Astrocyte (in vitro differentiated cells and primary cell): ENCODE measurements around the gene CCSER2. TPM values are rescaled to one million over a fixed set of nuclear protein-coding genes. Genes with fewer than 3 reads are reported as not detected.

Experiments used
- DNase-seq: peaks from one replicate; pipeline ENCODE4 v3.0.0-alpha.2; 2010; ENCODE audit warnings: low read depth
- FAIRE-seq: peaks from 2 replicates; lab custom pipeline; 2011; peaks lifted over from hg19 to GRCh38; lab: Jason Lieb, UNC
- H2AFZ ChIP-seq: 2 replicates; pipeline ENCODE4 v1.6.0; 2012; ENCODE audit warnings: low read depth, low read length, inconsistent platforms
- H3K27ac ChIP-seq: 2 replicates; pipeline ENCODE4 v1.5.1; 2011; ENCODE audit warnings: low read depth, low read length, inconsistent platforms
- H3K27me3 ChIP-seq: 2 replicates; pipeline ENCODE4 v1.6.0; 2011; ENCODE audit warnings: low read length, inconsistent platforms; ENCODE audit not compliant: insufficient read depth
- H3K36me3 ChIP-seq: 2 replicates; pipeline ENCODE4 v1.5.1; 2011; ENCODE audit warnings: low read length, inconsistent platforms; ENCODE audit not compliant: insufficient read depth
- H3K4me1 ChIP-seq: 2 replicates; pipeline ENCODE4 v1.5.1; 2011; ENCODE audit warnings: low read length, inconsistent platforms; ENCODE audit not compliant: insufficient read depth
- H3K4me2 ChIP-seq: 2 replicates; pipeline ENCODE4 v1.6.0; 2012; ENCODE audit warnings: low read length, inconsistent platforms
- H3K4me3 ChIP-seq: 2 replicates; pipeline ENCODE4 v1.5.1; 2011; ENCODE audit warnings: low read depth, mild to moderate bottlenecking, low read length, inconsistent platforms; ENCODE audit not compliant: insufficient read depth
- H3K79me2 ChIP-seq: 2 replicates; pipeline ENCODE4 v1.6.0; 2012; ENCODE audit warnings: mild to moderate bottlenecking, low read length, inconsistent platforms; ENCODE audit not compliant: insufficient read depth
- H3K9ac ChIP-seq: 2 replicates; pipeline ENCODE4 v1.6.0; 2012; ENCODE audit warnings: mild to moderate bottlenecking, low read length, inconsistent platforms
- H3K9me3 ChIP-seq: 2 replicates; pipeline ENCODE4 v1.5.1; 2012; ENCODE audit warnings: low read depth, mild to moderate bottlenecking, low read length, inconsistent platforms; ENCODE audit not compliant: insufficient read depth
- H4K20me1 ChIP-seq: 2 replicates; pipeline ENCODE4 v1.6.0; 2012; ENCODE audit warnings: low read length, inconsistent platforms; ENCODE audit not compliant: insufficient read depth
- H3K27ac Mint-ChIP-seq: one replicate; pipeline ENCODE4 v1.8.0; 2021; ENCODE audit warnings: mild to moderate bottlenecking, mixed read lengths; ENCODE audit not compliant: unreplicated experiment
- H3K27me3 Mint-ChIP-seq: one replicate; pipeline ENCODE4 v1.8.0; 2021; ENCODE audit warnings: low read depth, mixed read lengths; ENCODE audit not compliant: unreplicated experiment
- H3K36me3 Mint-ChIP-seq: one replicate; pipeline ENCODE4 v1.8.0; 2021; ENCODE audit warnings: low read depth, mixed read lengths; ENCODE audit not compliant: unreplicated experiment
- H3K4me1 Mint-ChIP-seq: one replicate; pipeline ENCODE4 v1.8.0; 2021; ENCODE audit warnings: low read depth, mixed read lengths; ENCODE audit not compliant: unreplicated experiment
- H3K4me3 Mint-ChIP-seq: one replicate; pipeline ENCODE4 v1.8.0; 2021; ENCODE audit warnings: mild to moderate bottlenecking, moderate library complexity, mixed read lengths; ENCODE audit not compliant: unreplicated experiment
- H3K9me3 Mint-ChIP-seq: one replicate; pipeline ENCODE4 v1.8.0; 2021; ENCODE audit warnings: mild to moderate bottlenecking, mixed read lengths; ENCODE audit not compliant: unreplicated experiment
- CTCF ChIP-seq: IDR thresholded peaks from 2 replicates; pipeline ENCODE4 v1.5.1; 2011; ENCODE audit warnings: low read depth, mild to moderate bottlenecking, inconsistent platforms, low read length, moderate library complexity; ENCODE audit not compliant: insufficient read depth
- EZH2 ChIP-seq: IDR thresholded peaks from 2 replicates; pipeline ENCODE4 v1.6.1; 2012; ENCODE audit warnings: mild to moderate bottlenecking, low read length, inconsistent platforms; ENCODE audit not compliant: insufficient read depth
- total RNA-seq: library from RNA; stranded (reverse); gene quantifications from 2 replicates; pipeline ENCODE4 v1.2.1, GENCODE V29; 2021

The CCSER2 gene
- total RNA-seq, 1 donor from 2014 or later, result 100 TPM

DNA sequence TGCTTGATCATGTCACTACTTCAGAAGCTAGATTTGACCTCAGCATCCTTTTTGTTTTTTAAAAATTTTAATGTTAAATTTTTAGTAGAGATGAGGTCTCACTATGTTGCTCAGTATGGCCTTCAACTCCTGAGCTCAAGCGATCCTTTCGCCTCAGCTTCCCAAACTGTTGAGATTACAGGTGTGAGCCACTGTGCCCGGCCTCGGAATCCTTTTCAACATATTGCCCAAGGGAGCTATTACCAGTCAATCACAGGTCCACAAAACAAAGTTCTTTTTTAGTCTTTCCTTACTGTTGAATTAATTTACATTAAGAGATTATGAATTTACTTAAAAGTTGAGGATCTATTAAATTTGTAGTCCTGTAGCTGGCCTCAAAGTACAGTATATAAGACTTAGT is 37.7 kb downstream of the CCSER2 start:
- H3K9ac ChIP-seq, result no peak overlapping the region
- FAIRE-seq, result no peak
- H3K4me2 ChIP-seq, result no peak overlapping the region
- no peak overlapping the region for H3K4me3 ChIP-seq
- Mint-ChIP-seq H3K36me3 (no peaks in the 10 kb centered on the region), H3K4me3 (no peak overlapping the region), H3K4me1 (peaks cover 15% of the 10 kb centered on the region), H3K9me3 (no peaks in the 10 kb centered on the region), H3K27me3 (no peaks in the 10 kb centered on the region), H3K27ac (no peak overlapping the region)
- H3K4me1 ChIP-seq, result peaks cover 2% of the 10 kb centered on the region
- H3K27ac ChIP-seq, result no peak overlapping the region
- TF ChIP-seq EZH2 (no peak), CTCF (no peak)
- peaks cover 90% of the 10 kb centered on the region for H3K79me2 ChIP-seq
- no peaks in the 10 kb centered on the region for H3K9me3 ChIP-seq
- H2AFZ ChIP-seq, result no peak overlapping the region
- no peaks in the 10 kb centered on the region for H3K27me3 ChIP-seq
- no peaks in the 10 kb centered on the region for H3K36me3 ChIP-seq
- H4K20me1 ChIP-seq, result peaks cover 70% of the 10 kb centered on the region
- DNase-seq, result no peak

- Histone ChIP-seq H2AFZ (no peak overlapping the region), H3K4me2 (no peak overlapping the region), H3K27ac (no peak overlapping the region), H3K9ac (no peak overlapping the region), H3K36me3 (peaks cover 8% of the 10 kb centered on the region), H4K20me1 (peaks cover 64% of the 10 kb centered on the region), H3K4me1 (no peaks in the 10 kb centered on the region), H3K79me2 (peaks cover 83% of the 10 kb centered on the region), H3K4me3 (no peak overlapping the region), H3K9me3 (no peaks in the 10 kb centered on the region), H3K27me3 (no peaks in the 10 kb centered on the region)
- no peak for TF ChIP-seq CTCF
- H3K27me3 Mint-ChIP-seq, result no peaks in the 10 kb centered on the region
- H3K27ac Mint-ChIP-seq, result no peak overlapping the region
- H3K9me3 Mint-ChIP-seq, result no peaks in the 10 kb centered on the region
- no peaks in the 10 kb centered on the region for H3K36me3 Mint-ChIP-seq
- H3K4me1 Mint-ChIP-seq, result peaks cover 7% of the 10 kb centered on the region
- FAIRE-seq, result no peak
- H3K4me3 Mint-ChIP-seq, result no peak overlapping the region
- DNase-seq, result no peak
Measured at GRCh38 chr10:84367256-84367655, 38.9 kb downstream of the CCSER2 start.

- FAIRE-seq, result no peak
Measured at GRCh38 chr10:84368828-84369227, 40.4 kb downstream of the CCSER2 start.

More at GRCh38 chr10:84368828-84369227, 40.4 kb downstream of the CCSER2 start:
- no peak overlapping the region for H3K4me3 ChIP-seq
- no peak for TF ChIP-seq CTCF
- TF ChIP-seq EZH2, result no peak
- peaks cover 71% of the 10 kb centered on the region for H3K79me2 ChIP-seq
- no peak overlapping the region for H3K9ac ChIP-seq
- no peaks in the 10 kb centered on the region for H3K27me3 Mint-ChIP-seq
- H3K4me1 ChIP-seq, result no peaks in the 10 kb centered on the region
- H3K9me3 Mint-ChIP-seq, result no peaks in the 10 kb centered on the region
- H3K27ac Mint-ChIP-seq, result no peak overlapping the region
- H3K27me3 ChIP-seq, result no peaks in the 10 kb centered on the region
- H4K20me1 ChIP-seq, result peaks cover 54% of the 10 kb centered on the region
- H3K9me3 ChIP-seq, result no peaks in the 10 kb centered on the region
- no peak overlapping the region for H3K4me3 Mint-ChIP-seq
- H3K36me3 Mint-ChIP-seq, result no peaks in the 10 kb centered on the region
- no peak for DNase-seq
- no peak overlapping the region for H3K27ac ChIP-seq
- H2AFZ ChIP-seq, result no peak overlapping the region
- no peak overlapping the region for H3K4me2 ChIP-seq
- no peaks in the 10 kb centered on the region for H3K4me1 Mint-ChIP-seq
- peaks cover 8% of the 10 kb centered on the region for H3K36me3 ChIP-seq
